CD14-positive monocyte (primary cell): ENCODE results near the gene NCOA6. TPM values are rescaled to one million over a fixed set of nuclear protein-coding genes. Genes with fewer than 3 reads are reported as not detected.

ENCODE experiments used
- DNase-seq, 3 donors: peaks; one replicate each; pipeline ENCODE4 v3.0.0-alpha.2; 2011 to 2022
- H2AFZ ChIP-seq: 2 replicates; pipeline ENCODE4 v1.6.0; 2012; ENCODE audit warnings: mild to moderate bottlenecking, low read depth, low read length, inconsistent platforms; ENCODE audit not compliant: insufficient read depth, poor library complexity, severe bottlenecking
- H3K27ac ChIP-seq, 2 donors: 1 replicate in 1 of 2; 2 replicates in 1 of 2; pipeline ENCODE4 v1.5.1; 2012 to 2013; ENCODE audit warnings: low read length in 2 of 2, control low read depth in 1 of 2, inconsistent platforms in 1 of 2, low read depth in 1 of 2, mild to moderate bottlenecking in 1 of 2
- H3K27me3 ChIP-seq, 2 donors: one replicate each; pipeline versions ENCODE4 v1.6.0 to v1.6.1; 2011 to 2013; ENCODE audit warnings: low read length in 2 of 2; ENCODE audit not compliant: control insufficient read depth in 2 of 2, insufficient read depth in 2 of 2
- H3K36me3 ChIP-seq, 2 donors: replicated peaks in 1 of 2; 1 replicate in 1 of 2; 2 replicates in 1 of 2; pipeline versions ENCODE4 v1.5.1 to v1.6.1; 2012 to 2013; ENCODE audit warnings: low read length in 2 of 2, control low read depth in 1 of 2, inconsistent platforms in 1 of 2, mild to moderate bottlenecking in 1 of 2; ENCODE audit not compliant: insufficient read depth in 2 of 2, control insufficient read depth in 1 of 2
- H3K4me1 ChIP-seq, 2 donors: 1 replicate in 1 of 2; 2 replicates in 1 of 2; pipeline versions ENCODE4 v1.5.1 to v1.6.1; 2012 to 2013; ENCODE audit warnings: low read length in 2 of 2, control low read depth in 1 of 2, inconsistent platforms in 1 of 2, mild to moderate bottlenecking in 1 of 2, moderate library complexity in 1 of 2; ENCODE audit not compliant: insufficient read depth in 2 of 2, control insufficient read depth in 1 of 2
- H3K4me2 ChIP-seq: replicated peaks from 2 replicates; pipeline ENCODE3; 2012; ENCODE audit warnings: low read length, moderate library complexity, mild to moderate bottlenecking; ENCODE audit not compliant: poor library complexity, severe bottlenecking; ENCODE audit errors: extremely low read depth
- H3K4me3 ChIP-seq, 3 experiments: fragments of 200-600 bp in 1 of 3; sonication (generic) in 1 of 3; replicated peaks in 1 of 3; 1 replicate in 2 of 3; 2 replicates in 1 of 3; pipeline ENCODE4 v1.5.1; 2011 to 2013; ENCODE audit warnings: low read length in 3 of 3, mild to moderate bottlenecking in 3 of 3, control low read depth in 2 of 3, low read depth in 2 of 3, inconsistent platforms in 1 of 3, moderate library complexity in 1 of 3
- H3K79me2 ChIP-seq: 2 replicates; pipeline ENCODE4 v1.6.0; 2012; ENCODE audit warnings: mild to moderate bottlenecking, control low read depth, inconsistent platforms, low read length, moderate library complexity; ENCODE audit not compliant: insufficient read depth
- H3K9ac ChIP-seq: 2 replicates; pipeline ENCODE4 v1.6.0; 2017; ENCODE audit warnings: low read length, mild to moderate bottlenecking; ENCODE audit not compliant: insufficient read depth, poor library complexity, severe bottlenecking
- H3K9me3 ChIP-seq, 2 donors: replicated peaks in 1 of 2; 1 replicate in 1 of 2; 2 replicates in 1 of 2; pipeline versions ENCODE4 v1.5.1 to v1.6.1; 2012 to 2013; ENCODE audit warnings: low read length in 2 of 2, control low read depth in 1 of 2; ENCODE audit not compliant: control insufficient read depth in 1 of 2, insufficient read depth in 1 of 2
- H4K20me1 ChIP-seq: 2 replicates; pipeline ENCODE4 v1.6.0; 2012; ENCODE audit warnings: mild to moderate bottlenecking, low read length, control low read depth, moderate library complexity; ENCODE audit not compliant: insufficient read depth
- H3K27ac Mint-ChIP-seq, 7 donors: one replicate each; pipeline ENCODE4 v1.8.0; 2020; ENCODE audit warnings: mild to moderate bottlenecking in 7 of 7, mixed read lengths in 7 of 7, moderate library complexity in 6 of 7, inconsistent platforms in 2 of 7
- H3K27me3 Mint-ChIP-seq, 3 donors: one replicate each; pipeline ENCODE4 v1.8.0; 2021 to 2022; ENCODE audit warnings: low read depth in 3 of 3, mild to moderate bottlenecking in 3 of 3, mixed read lengths in 3 of 3, moderate library complexity in 3 of 3, inconsistent platforms in 1 of 3
- H3K36me3 Mint-ChIP-seq, 2 donors: one replicate each; pipeline ENCODE4 v1.8.0; 2020; ENCODE audit warnings: mixed read lengths in 2 of 2, inconsistent platforms in 1 of 2, mild to moderate bottlenecking in 1 of 2
- H3K4me1 Mint-ChIP-seq: one replicate; pipeline ENCODE4 v1.8.0; 2020; ENCODE audit warnings: mild to moderate bottlenecking, mixed read lengths
- H3K4me3 Mint-ChIP-seq, 2 donors: one replicate each; pipeline ENCODE4 v1.8.0; 2020; ENCODE audit warnings: mild to moderate bottlenecking in 2 of 2, mixed read lengths in 2 of 2, moderate library complexity in 1 of 2
- H3K9me3 Mint-ChIP-seq, 7 donors: one replicate each; pipeline ENCODE4 v1.8.0; 2020 to 2022; ENCODE audit warnings: mixed read lengths in 7 of 7, mild to moderate bottlenecking in 6 of 7, moderate library complexity in 6 of 7, inconsistent platforms in 2 of 7
- WGBS: methylation state at CpG from one replicate; pipeline ENCODE4 v1.1.5; 2013; ENCODE audit warnings: missing lambda C conversion rate; ENCODE audit not compliant: insufficient coverage; 5-methylcytosine and 5-hydroxymethylcytosine counted together
- intact Hi-C, 2 donors: fragments of 100-400 bp; cut with micrococcal nuclease; formaldehyde crosslinking; loops; one replicate each; pipeline versions ENCODE4 v1.15.0 to v1.15.1; 2023
- polyA plus RNA-seq, 3 donors: library from polyadenylated mRNA; depleted of rRNA in 1 of 3; unstranded in 2 of 3; stranded (reverse) in 1 of 3; fragments of 300-500 nt in 2 of 3; fragments of >200 nt in 1 of 3; fragmentation: Illumina TruSeq in 2 of 3; gene quantifications; 1 replicate in 2 of 3; 2 replicates in 1 of 3; pipeline ENCODE4 v1.2.3, GENCODE V29; 2012 to 2021
- TF ChIP-seq, protein P1 (sequence below): fragments of 200-600 bp; IDR thresholded peaks from one replicate; pipeline ENCODE4 v1.8.0; 2022; ENCODE audit warnings: antibody characterized with exemption, mild to moderate bottlenecking

Gene NCOA6
- polyA plus RNA-seq, 3 donors, result 2.8 to 19.0 (median 3.9) TPM

DNA sequence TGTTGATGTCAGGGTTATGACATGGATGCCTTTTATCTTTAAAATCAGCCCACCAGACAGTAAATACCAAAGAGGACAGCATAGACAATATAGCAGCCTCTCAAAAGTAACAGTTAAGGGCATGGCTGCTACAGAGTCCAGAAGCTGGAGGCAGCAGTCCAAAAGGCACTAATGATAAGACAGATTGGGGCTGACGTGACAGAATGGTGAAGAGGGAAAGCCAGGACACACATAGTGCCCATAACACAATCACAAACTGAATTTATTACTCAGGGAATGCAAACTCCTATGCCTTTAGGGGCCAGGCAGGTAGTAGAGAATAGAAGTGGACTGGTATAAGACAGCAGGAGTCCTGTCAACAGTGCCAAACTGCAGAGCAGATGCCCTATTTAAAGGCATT, 80.6 kb downstream of the NCOA6 start:
- Mint-ChIP-seq H3K4me1 (no peaks in the 10 kb centered on the region), H3K9me3 (no peaks in the 10 kb centered on the region), H3K27me3 (peaks cover 0 to 1% (median 0%) of the 10 kb centered on the region in 3 donors), H3K36me3 (peaks cover 86 to 97% of the 10 kb centered on the region in 2 donors), H3K27ac (no peak overlapping the region), H3K4me3 (no peak overlapping the region)
- no peaks in the 10 kb centered on the region for H3K9me3 ChIP-seq
- H3K27me3 ChIP-seq, result no peaks in the 10 kb centered on the region
- no peak overlapping the region for H3K27ac ChIP-seq
- H3K4me1 ChIP-seq, result no peaks in the 10 kb centered on the region
- H3K4me2 ChIP-seq, result no peak overlapping the region
- no peak overlapping the region for H2AFZ ChIP-seq
- no peaks in the 10 kb centered on the region for H3K79me2 ChIP-seq
- H3K36me3 ChIP-seq, result peaks cover 91 to 99% of the 10 kb centered on the region in 2 donors
- no peak overlapping the region for H3K4me3 ChIP-seq
- H3K9ac ChIP-seq, result no peak overlapping the region
- no peaks in the 10 kb centered on the region for H4K20me1 ChIP-seq
- intact Hi-C loops, result no loop called here
- DNase-seq, result no peak
- TF ChIP-seq, protein P1, sequence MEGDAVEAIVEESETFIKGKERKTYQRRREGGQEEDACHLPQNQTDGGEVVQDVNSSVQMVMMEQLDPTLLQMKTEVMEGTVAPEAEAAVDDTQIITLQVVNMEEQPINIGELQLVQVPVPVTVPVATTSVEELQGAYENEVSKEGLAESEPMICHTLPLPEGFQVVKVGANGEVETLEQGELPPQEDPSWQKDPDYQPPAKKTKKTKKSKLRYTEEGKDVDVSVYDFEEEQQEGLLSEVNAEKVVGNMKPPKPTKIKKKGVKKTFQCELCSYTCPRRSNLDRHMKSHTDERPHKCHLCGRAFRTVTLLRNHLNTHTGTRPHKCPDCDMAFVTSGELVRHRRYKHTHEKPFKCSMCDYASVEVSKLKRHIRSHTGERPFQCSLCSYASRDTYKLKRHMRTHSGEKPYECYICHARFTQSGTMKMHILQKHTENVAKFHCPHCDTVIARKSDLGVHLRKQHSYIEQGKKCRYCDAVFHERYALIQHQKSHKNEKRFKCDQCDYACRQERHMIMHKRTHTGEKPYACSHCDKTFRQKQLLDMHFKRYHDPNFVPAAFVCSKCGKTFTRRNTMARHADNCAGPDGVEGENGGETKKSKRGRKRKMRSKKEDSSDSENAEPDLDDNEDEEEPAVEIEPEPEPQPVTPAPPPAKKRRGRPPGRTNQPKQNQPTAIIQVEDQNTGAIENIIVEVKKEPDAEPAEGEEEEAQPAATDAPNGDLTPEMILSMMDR, result no peak
- WGBS, result no CpG with 5 or more reads among the region's 1 CpG

DNA sequence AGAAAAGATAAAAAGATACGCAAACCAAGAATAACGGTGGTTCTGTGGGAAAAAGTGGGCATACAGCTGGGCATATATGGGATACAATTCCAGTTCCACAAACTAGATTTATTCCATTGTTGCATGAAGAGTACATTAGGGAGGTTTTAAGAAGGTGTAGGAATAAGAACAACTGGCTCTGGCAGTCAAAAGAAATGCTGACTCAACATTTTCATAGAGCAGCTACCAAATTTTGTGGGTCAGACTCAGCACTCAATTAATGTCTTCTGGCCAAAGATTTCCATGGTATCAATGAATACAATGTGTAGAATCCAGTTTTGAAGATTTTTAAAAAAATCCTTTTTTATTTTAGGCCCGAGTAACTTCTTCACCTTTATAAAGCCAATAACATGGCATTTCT, 81.1 kb downstream of the NCOA6 start:
- Histone ChIP-seq H4K20me1 (no peaks in the 10 kb centered on the region), H3K27ac (no peak overlapping the region), H3K36me3 (peaks cover 86 to 99% of the 10 kb centered on the region in 2 donors), H3K4me1 (no peaks in the 10 kb centered on the region), H2AFZ (no peak overlapping the region), H3K4me2 (no peak overlapping the region), H3K9me3 (no peaks in the 10 kb centered on the region), H3K27me3 (no peaks in the 10 kb centered on the region), H3K4me3 (no peak overlapping the region), H3K79me2 (no peaks in the 10 kb centered on the region), H3K9ac (no peak overlapping the region)
- no peaks in the 10 kb centered on the region for H3K4me1 Mint-ChIP-seq
- 100% methylated on average over 1 of the region's 3 CpGs for WGBS
- DNase-seq, result no peak
- H3K4me3 Mint-ChIP-seq, result no peak overlapping the region
- intact Hi-C loops, result no loop called here
- peaks cover 82 to 93% of the 10 kb centered on the region in 2 donors for H3K36me3 Mint-ChIP-seq
- no peaks in the 10 kb centered on the region for H3K9me3 Mint-ChIP-seq
- no peak overlapping the region for H3K27ac Mint-ChIP-seq
- TF ChIP-seq, protein P1, result no peak
- peaks cover 0 to 1% (median 0%) of the 10 kb centered on the region in 3 donors for H3K27me3 Mint-ChIP-seq
